DMS53 (cell line): ENCODE measurements around the gene ACBD6.
A peak's percentile ranks its signal among the peaks of the same experiment; 100 is the strongest.

ENCODE experiments used
- DNase-seq: peaks from one replicate; lab custom pipeline; 2025; lab: John Stamatoyannopoulos, UW

ACBD6 gene

GRCh38 chr1:180255536-180256340 lies 246.6 kb downstream of the ACBD6 start:
- DNase-seq, result no peak

DNA sequence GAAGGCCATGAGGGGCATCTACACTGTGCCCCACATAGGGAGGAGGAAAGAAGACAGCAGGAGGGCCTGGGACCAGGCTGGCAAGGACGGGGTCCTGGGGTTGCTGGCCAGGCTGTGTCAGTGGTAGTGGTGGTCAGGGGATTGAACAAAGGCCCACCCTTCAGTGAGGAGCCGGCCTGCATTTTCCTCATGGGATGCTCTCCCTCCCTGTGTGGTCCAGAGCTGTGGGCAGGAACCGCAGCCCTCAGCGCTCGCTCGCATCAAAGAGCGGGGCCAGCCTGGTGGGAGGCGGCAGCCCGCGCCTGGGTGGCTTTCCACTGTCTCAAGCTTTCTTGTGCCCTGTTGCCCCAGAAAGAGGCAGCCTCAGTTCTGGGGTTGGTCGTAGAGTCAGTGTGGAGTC lies 247.5 kb downstream of the ACBD6 start:
- DNase-seq, result no peak

- no peak for DNase-seq
Measured at GRCh38 chr1:180254496-180254819, 247.9 kb downstream of the ACBD6 start.

- no peak for DNase-seq
Measured at GRCh38 chr1:180253585-180254495, 248.5 kb downstream of the ACBD6 start.

DNA sequence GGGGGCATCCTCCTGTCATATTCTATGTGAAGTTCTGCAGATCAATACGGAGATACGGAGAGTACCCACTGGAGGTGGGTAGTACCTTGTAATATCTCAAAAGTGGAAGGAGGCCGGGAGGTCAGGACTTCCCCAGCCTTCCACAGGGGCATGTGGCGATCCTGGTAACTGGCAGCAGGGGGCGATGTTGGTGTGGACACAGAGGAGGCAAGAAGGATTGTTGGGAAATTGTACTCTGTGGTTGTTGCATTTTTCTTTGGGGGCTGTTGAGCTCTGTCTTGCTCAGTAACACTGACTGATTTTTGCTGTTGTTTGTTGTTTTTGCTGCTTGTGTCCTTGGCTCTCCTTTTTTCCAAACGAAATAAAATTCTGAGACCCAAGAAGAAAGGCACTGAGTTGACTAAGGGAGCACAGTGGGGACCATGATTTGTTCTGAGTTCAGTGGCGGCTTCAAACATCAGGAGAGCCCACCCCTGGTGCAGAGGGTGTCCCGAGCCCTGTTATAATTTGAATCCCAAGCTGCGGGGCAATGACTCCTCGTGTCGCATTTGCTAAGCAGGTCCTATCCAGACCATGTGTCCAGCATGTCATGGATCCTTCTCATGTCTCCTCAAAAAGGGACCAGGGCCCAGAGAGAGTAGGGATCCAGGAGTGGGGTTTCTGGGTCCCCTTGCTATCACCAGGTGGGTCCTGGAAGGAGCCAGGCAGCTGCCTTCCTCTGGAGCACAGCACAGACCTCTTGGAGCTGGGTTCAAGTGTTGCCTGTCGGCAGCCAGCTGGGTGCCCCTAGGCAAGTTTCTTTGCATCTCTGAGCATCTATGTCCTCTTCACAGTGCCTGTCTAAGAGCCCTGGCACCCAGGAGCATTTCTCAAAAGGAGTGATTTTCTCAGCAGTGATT lies 249.5 kb downstream of the ACBD6 start:
- DNase-seq, result peak; percentile 84

- DNase-seq, result no peak
Measured at GRCh38 chr1:180251526-180252305, 250.7 kb downstream of the ACBD6 start.

DNA sequence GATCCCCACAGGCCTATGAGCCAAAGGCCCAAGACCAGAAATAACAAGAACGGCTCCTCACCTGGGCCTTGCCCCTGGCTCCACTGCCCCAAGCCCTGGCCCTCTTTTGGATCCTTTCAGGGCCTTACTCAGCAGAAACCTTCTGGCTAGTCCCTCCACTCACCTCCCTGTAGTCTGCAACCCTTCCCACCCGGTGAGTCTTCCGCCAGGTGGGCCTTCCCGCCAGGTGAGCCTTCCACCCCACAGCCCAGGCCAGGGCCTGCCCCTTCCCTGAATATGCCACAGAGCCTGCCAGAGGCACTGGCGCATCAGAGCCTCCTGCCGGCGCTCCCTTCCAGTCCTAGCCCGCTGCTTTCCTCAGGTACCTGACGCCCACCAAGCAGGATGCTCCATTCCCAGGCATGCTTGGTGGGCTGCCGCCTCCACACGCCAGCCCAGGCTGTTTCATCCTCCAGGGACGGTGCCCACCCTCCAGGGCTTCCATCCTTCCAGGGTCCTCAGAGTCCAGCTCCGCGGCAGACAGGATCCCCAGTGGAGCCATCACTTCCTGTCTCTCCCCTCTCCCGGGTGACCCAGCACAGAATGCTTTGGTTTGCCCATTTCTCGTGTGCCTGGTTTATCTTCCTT lies 251.4 kb downstream of the ACBD6 start:
- no peak for DNase-seq

DNA sequence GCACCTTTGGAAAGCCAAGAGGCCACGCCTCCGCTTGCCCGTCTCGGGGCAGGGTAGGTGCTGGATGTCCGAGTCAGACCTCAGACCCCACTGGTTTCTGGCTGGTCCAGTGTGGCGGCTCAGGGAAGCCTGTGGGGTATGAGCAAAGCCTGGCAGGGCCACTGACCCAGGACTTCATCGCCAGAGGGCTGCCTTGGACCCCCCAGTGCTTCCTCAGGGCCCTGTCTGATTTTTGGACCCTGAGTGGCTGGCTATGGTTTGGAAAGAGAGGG lies 251.9 kb downstream of the ACBD6 start:
- DNase-seq, result no peak

GRCh38 chr1:180249725-180250498 lies 252.5 kb downstream of the ACBD6 start:
- no peak for DNase-seq

DNA sequence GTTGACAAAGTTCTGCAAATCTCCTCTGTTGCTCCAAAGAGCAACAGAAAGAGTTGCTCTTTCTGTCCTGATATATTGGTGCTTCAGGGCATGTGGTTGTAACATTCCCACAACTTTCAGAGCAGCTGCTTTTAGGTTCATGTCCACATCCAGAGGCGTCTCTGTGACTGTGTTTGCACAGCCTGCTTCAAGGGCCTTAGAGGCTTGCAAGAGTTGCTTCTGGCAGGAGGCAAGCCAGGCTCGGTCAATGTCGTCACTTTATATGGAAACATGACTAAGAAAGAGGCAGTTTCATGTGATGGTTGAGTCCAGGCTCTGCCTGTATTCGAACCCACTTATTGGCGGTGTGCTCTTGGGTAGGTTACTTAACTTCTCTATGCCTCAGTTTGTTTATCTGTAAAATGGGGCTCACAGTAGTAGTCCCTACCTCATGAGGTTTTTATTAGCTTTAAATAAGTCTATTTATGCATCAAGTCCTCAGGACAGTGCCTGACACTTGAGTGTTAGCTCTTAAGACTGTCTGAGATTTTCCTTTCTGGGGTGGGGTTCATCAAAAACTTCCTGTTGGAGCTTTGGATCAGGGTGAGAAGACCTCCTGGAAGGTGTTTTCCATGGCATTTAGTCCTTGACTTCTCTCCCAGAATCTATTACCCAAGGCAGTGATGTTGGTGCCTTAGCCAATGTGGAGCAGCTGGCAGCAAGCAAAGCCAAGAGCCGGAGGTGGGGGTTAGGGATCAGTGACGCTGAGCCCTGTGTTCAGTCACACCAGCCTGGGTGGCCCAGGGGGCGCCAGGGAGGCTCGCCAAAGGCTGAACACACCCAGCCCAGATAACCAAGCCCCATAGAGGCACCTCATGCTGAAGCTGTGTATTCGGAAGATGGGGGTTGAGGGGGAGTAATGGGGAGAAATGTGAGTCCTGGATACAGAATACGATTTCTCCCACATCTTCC lies 253.4 kb downstream of the ACBD6 start:
- DNase-seq, result peak; percentile 86

DNA sequence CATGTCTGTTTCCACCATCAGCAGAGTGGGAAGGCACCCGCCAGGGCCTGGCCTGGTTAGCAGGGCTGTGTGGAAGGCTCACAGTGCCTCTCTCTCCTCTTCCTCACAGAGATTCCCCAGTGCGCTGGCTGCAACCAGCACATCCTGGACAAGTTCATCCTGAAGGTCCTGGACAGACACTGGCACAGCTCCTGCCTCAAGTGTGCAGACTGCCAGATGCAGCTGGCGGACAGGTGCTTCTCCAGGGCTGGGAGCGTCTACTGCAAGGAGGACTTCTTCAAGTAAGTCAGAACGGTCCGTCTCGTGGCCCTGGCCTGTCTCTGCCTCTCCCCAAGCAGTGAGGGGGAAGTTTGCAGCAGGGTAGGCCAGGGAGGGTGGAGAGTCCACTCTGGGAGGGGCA lies 254.2 kb downstream of the ACBD6 start:
- peak; percentile 24 for DNase-seq

GRCh38 chr1:180247580-180247979 lies 254.8 kb downstream of the ACBD6 start:
- DNase-seq, result no peak

- DNase-seq, result peak; percentile 50
Measured at GRCh38 chr1:180247061-180247460, 255.3 kb downstream of the ACBD6 start.

GRCh38 chr1:180246579-180246978 lies 255.8 kb downstream of the ACBD6 start:
- peak; percentile 47 for DNase-seq

DNA sequence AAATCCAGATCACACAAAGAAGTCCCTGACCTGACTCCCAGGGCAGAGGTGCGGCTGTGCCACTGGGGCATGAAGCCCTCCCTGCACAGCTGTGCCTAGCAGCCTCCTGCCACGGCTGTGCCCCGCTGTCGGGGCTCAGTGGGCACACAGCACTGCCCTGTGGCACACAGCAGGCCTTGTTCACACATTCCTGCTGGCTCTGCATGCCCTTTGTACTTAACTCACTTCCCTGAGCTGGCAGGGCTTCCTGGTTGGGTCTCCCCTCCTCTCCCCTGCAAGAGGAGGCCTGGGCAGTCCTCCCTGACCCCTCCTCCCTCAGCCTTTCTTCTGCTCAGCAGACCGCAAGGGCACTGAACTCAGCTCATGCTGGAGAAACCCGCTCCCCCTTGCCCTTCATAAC lies 257.5 kb downstream of the ACBD6 start:
- DNase-seq, result no peak

- peak; percentile 27 for DNase-seq
Measured at GRCh38 chr1:180243517-180244221, 258.7 kb downstream of the ACBD6 start.

DNA sequence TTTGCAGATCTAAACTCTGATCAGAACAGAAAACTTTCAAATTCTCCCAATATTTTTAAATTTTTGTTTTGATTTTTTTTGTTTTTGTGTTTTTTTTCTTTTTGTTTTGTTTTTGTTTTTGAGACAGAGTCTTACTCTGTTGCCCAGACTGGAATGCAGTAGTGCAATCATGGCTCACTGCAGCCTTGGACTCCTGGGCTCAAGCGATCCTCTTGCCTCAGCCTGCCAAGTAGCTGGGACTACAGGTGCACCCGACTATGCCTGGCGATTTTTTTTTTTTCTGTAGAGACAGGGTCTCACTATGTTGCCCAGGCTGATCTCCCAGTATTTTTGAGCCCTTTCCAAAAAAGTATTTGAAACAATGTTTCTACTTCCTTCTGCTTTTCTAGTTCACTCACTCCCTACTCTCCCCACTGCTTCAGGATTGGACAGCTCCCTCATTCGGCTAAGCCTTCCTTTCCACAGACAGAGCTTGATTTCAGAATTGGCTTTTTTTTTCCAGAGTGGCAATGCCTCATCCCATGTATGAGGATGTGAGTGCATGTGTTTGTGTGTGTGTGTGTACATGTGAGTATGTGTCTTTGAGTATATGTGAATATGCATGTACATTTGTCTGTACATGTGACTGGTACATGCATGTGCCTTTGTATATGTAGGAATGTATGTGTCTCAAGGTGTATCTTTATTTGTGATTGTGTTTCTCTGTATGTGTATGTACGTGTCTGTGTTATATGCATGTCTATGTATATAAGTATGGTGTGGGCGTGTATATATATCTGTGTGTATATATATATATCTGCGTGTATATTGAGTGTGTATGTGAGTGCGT lies 260.4 kb downstream of the ACBD6 start:
- no peak for DNase-seq
